ENCODE results near the gene NOL9.

NOL9 gene

GRCh38 chr1:6588893-6589520, 34.7 kb upstream of the NOL9 start:
- no peak for DNase-seq

GRCh38 chr1:6588128-6588892, 34.0 kb upstream of the NOL9 start:
- DNase-seq, result no peak

GRCh38 chr1:6587261-6588005, 33.1 kb upstream of the NOL9 start:
- DNase-seq, result no peak

- no peak for DNase-seq
Observed at GRCh38 chr1:6586404-6586816, 32.1 kb upstream of the NOL9 start.

GRCh38 chr1:6585841-6586240, 31.5 kb upstream of the NOL9 start:
- no peak for DNase-seq

GRCh38 chr1:6585081-6585722, 30.9 kb upstream of the NOL9 start:
- no peak for DNase-seq

GRCh38 chr1:6584126-6585080, 30.1 kb upstream of the NOL9 start:
- no peak for DNase-seq

GRCh38 chr1:6582370-6582769, 28.1 kb upstream of the NOL9 start:
- no peak for DNase-seq

GRCh38 chr1:6581561-6582305, 27.4 kb upstream of the NOL9 start:
- DNase-seq, result peak in 1 of 2 donors; percentile 56

- DNase-seq, result peak in 1 of 2 donors; percentile 22
Observed at GRCh38 chr1:6580593-6581409, 26.5 kb upstream of the NOL9 start.

- no peak for DNase-seq
Observed at GRCh38 chr1:6580119-6580592, 25.8 kb upstream of the NOL9 start.

- DNase-seq, result peak; percentile 97 to 98
Observed at GRCh38 chr1:6579374-6580118, 25.2 kb upstream of the NOL9 start, which contains the start of gene ZBTB48. Gene ZBTB48, plus strand, starts transcription at chr1:6579994. Its CDS starts 616 bp downstream, at chr1:6580610.

GRCh38 chr1:6578624-6579373, 24.5 kb upstream of the NOL9 start:
- no peak for DNase-seq

GRCh38 chr1:6577831-6578525, 23.7 kb upstream of the NOL9 start:
- DNase-seq, result no peak

- DNase-seq, result no peak
Observed at GRCh38 chr1:6574818-6575217, 20.5 kb upstream of the NOL9 start.

- no peak for DNase-seq
Observed at GRCh38 chr1:6574025-6574620, 19.8 kb upstream of the NOL9 start.

GRCh38 chr1:6572653-6573383, 18.5 kb upstream of the NOL9 start:
- no peak for DNase-seq
